ENCODE results near the gene C2CD3. TPM values are rescaled to one million over a fixed set of nuclear protein-coding genes. Genes with fewer than 3 reads are reported as not detected.

Gene C2CD3
- total and polyA plus RNA-seq, 9 of the 15 experiments (the other 6 are each of a cell fraction or from before 2014, with no cell fraction given), result 4.4 to 20.2 (median 15.4) TPM

DNA sequence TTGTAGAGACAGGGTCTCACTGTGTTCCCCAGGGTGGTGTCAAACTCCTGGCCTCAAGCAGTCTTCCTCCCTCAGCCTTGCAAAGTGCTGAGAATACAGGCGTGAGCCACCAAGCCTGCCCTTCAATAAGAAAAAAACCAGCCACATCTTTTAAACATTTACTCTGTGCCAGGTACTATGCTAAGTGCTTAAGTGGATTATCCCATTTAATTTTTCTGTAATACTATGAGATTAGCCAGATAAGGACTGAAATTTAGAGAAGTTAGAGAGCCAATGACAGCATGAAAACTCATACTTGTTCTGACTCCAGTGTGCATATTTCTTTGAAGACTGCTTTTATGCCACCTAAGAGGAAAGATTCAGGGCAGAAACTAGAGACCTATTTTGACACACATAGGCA, 35.9 kb upstream of the C2CD3 start (continued):
- TF ChIP-seq, protein P1, sequence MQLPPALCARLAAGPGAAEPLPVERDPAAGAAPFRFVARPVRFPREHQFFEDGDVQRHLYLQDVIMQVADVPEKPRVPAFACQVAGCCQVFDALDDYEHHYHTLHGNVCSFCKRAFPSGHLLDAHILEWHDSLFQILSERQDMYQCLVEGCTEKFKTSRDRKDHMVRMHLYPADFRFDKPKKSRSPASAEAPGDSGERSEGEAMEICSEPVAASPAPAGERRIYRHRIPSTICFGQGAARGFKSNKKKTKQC (CRISPR knock-in tag; IDR thresholded peaks at IDR 0.05), result no peak
- TF ChIP-seq ZNF445 (CRISPR knock-in tag; IDR thresholded peaks at IDR 0.05; ENCODE audit: low read depth), result no peak
- TF ChIP-seq ZNF408 (CRISPR knock-in tag; IDR thresholded peaks at IDR 0.05; ENCODE audit: low read depth), result no peak
- TF ChIP-seq, protein P2, sequence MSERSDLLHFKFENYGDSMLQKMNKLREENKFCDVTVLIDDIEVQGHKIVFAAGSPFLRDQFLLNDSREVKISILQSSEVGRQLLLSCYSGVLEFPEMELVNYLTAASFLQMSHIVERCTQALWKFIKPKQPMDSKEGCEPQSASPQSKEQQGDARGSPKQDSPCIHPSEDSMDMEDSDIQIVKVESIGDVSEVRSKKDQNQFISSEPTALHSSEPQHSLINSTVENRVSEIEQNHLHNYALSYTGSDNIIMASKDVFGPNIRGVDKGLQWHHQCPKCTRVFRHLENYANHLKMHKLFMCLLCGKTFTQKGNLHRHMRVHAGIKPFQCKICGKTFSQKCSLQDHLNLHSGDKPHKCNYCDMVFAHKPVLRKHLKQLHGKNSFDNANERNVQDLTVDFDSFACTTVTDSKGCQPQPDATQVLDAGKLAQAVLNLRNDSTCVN (CRISPR knock-in tag; IDR thresholded peaks at IDR 0.05), result no peak
- TF ChIP-seq, protein P3, sequence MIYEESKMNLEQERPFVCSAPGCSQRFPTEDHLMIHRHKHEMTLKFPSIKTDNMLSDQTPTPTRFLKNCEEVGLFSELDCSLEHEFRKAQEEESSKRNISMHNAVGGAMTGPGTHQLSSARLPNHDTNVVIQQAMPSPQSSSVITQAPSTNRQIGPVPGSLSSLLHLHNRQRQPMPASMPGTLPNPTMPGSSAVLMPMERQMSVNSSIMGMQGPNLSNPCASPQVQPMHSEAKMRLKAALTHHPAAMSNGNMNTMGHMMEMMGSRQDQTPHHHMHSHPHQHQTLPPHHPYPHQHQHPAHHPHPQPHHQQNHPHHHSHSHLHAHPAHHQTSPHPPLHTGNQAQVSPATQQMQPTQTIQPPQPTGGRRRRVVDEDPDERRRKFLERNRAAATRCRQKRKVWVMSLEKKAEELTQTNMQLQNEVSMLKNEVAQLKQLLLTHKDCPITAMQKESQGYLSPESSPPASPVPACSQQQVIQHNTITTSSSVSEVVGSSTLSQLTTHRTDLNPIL (CRISPR knock-in tag; IDR thresholded peaks at IDR 0.05), result no peak

DNA sequence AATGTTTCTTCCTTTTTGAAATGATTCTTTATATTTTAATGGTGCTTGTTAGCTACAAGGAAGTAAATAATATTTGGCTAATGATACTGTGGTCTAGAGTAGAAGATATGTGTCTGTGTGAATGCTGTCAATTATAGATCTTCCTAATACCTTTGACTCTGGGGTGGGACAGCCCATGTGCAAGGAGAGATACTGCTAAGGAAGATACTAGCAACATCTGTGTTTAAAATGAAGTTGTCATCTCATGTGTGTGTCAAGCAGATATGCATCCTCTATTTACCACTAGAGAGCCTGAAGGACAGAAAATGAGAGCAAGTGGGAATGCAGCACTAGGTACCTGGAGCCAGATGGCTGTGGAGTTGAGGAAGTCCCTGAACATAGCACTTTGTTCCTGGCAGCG, 34.4 kb upstream of the C2CD3 start:
- in situ Hi-C loops (cut with MboI) (no loop called here), intact Hi-C loops (cut with micrococcal nuclease) (no loop called here)
- ATAC-seq (peak; percentile 69), DNase-seq (ENCODE audit: extremely low read depth in 1 of 4, low spot score in 3 of 4) (peak; percentile 19 to 49 (median 38)), FAIRE-seq (no peak)
- WGBS (ENCODE audit: insufficient coverage, low coverage, missing lambda C conversion rate), result 82% methylated on average over 1 of the region's 1 CpG
- H3K27ac ChIP-seq (ENCODE audit: extremely low read depth, low read depth, low read length), result no peak overlapping the region
- peaks cover 0 to 4% of the 10 kb centered on the region in 2 experiments; a peak in 2 of 5 replicates for H3K4me1 ChIP-seq (replicated peaks in 1 of 2; ENCODE audit: control insufficient read depth in 2 of 2, insufficient read depth in 2 of 2, low read length in 2 of 2)
- CTCF ChIA-PET (ENCODE audit: low intra/inter-chr PET ratio), result no interaction called here
- 0 out of 3 replicates have a peak, but pooled peaks cover 6% of the 10 kb centered on the region for H3K79me2 ChIP-seq (ENCODE audit: control insufficient read depth, insufficient read depth, low read length)
- H3K4me2 ChIP-seq (ENCODE audit: insufficient read depth, low read length), result no peak overlapping the region
- no peaks in the 10 kb centered on the region for H4K20me1 ChIP-seq (replicated peaks; ENCODE audit: control insufficient read depth, insufficient read depth, low read length)
- H3K36me3 ChIP-seq (ENCODE audit: control insufficient read depth, insufficient read depth, low read length), result peaks cover 66% of the 10 kb centered on the region
- H3K27me3 ChIP-seq (ENCODE audit: control insufficient read depth in 2 of 2, insufficient read depth in 2 of 2, low read length in 2 of 2), result no peaks in the 10 kb centered on the region
- H2AFZ ChIP-seq (ENCODE audit: low read depth, low read length), result no peak overlapping the region
- no TSS peak for BruUV-seq (replicated peaks)
- H3K9me3 ChIP-seq (replicated peaks; ENCODE audit: control insufficient read depth, insufficient read depth, low read depth, low read length), result no peaks in the 10 kb centered on the region
- POLR2A ChIA-PET, result no interaction called here
- H3K9me1 ChIP-seq (ENCODE audit: control insufficient read depth, insufficient read depth, low read length), result no peaks in the 10 kb centered on the region
- no peak overlapping the region for H3K4me3 ChIP-seq
- H3K9ac ChIP-seq (ENCODE audit: insufficient read depth in 1 of 2, low read depth in 2 of 2, low read length in 2 of 2), result no peak overlapping the region
- TF ChIP-seq, protein P4, sequence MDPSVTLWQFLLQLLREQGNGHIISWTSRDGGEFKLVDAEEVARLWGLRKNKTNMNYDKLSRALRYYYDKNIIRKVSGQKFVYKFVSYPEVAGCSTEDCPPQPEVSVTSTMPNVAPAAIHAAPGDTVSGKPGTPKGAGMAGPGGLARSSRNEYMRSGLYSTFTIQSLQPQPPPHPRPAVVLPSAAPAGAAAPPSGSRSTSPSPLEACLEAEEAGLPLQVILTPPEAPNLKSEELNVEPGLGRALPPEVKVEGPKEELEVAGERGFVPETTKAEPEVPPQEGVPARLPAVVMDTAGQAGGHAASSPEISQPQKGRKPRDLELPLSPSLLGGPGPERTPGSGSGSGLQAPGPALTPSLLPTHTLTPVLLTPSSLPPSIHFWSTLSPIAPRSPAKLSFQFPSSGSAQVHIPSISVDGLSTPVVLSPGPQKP (CRISPR knock-in tag; IDR thresholded peaks at IDR 0.05), result no peak
- TF ChIP-seq YY1 (IDR thresholded peaks at IDR 0.05; ENCODE audit: borderline replicate concordance in 1 of 3, control insufficient read depth in 1 of 3, extremely low read depth in 1 of 3, insufficient read depth in 3 of 3, insufficient read length in 1 of 3, insufficient replicate concordance in 2 of 3, low read depth in 1 of 3, low read length in 2 of 3), result no peak
- TF ChIP-seq, protein P5, sequence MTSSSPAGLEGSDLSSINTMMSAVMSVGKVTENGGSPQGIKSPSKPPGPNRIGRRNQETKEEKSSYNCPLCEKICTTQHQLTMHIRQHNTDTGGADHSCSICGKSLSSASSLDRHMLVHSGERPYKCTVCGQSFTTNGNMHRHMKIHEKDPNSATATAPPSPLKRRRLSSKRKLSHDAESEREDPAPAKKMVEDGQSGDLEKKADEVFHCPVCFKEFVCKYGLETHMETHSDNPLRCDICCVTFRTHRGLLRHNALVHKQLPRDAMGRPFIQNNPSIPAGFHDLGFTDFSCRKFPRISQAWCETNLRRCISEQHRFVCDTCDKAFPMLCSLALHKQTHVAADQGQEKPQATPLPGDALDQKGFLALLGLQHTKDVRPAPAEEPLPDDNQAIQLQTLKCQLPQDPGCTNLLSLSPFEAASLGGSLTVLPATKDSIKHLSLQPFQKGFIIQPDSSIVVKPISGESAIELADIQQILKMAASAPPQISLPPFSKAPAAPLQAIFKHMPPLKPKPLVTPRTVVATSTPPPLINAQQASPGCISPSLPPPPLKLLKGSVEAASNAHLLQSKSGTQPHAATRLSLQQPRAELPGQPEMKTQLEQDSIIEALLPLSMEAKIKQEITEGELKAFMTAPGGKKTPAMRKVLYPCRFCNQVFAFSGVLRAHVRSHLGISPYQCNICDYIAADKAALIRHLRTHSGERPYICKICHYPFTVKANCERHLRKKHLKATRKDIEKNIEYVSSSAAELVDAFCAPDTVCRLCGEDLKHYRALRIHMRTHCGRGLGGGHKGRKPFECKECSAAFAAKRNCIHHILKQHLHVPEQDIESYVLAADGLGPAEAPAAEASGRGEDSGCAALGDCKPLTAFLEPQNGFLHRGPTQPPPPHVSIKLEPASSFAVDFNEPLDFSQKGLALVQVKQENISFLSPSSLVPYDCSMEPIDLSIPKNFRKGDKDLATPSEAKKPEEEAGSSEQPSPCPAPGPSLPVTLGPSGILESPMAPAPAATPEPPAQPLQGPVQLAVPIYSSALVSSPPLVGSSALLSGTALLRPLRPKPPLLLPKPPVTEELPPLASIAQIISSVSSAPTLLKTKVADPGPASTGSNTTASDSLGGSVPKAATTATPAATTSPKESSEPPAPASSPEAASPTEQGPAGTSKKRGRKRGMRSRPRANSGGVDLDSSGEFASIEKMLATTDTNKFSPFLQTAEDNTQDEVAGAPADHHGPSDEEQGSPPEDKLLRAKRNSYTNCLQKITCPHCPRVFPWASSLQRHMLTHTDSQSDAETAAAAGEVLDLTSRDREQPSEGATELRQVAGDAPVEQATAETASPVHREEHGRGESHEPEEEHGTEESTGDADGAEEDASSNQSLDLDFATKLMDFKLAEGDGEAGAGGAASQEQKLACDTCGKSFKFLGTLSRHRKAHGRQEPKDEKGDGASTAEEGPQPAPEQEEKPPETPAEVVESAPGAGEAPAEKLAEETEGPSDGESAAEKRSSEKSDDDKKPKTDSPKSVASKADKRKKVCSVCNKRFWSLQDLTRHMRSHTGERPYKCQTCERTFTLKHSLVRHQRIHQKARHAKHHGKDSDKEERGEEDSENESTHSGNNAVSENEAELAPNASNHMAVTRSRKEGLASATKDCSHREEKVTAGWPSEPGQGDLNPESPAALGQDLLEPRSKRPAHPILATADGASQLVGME (CRISPR knock-in tag; IDR thresholded peaks at IDR 0.05), result no peak
- no peak for TF ChIP-seq POLR2H (tag; IDR thresholded peaks at IDR 0.05; ENCODE audit: low read depth)
- no peak for TF ChIP-seq LEF1 (IDR thresholded peaks at IDR 0.05)
